Measurements from ENCODE around the gene SAMD13. TPM values are rescaled to one million over a fixed set of nuclear protein-coding genes. Genes with fewer than 3 reads are reported as not detected.

SAMD13 gene
- total and polyA plus RNA-seq, 5 donors from 2014 or later: 0.17 to 0.42 (median 0.31) TPM; not detected in 2

GRCh38 chr1:84259989-84260388 lies 41.5 kb upstream of the SAMD13 start:
- Histone ChIP-seq H3K27me3 (ENCODE audit: control insufficient read depth, insufficient read depth, low read length) (no peaks in the 10 kb centered on the region), H3K27ac (ENCODE audit: insufficient read depth, low read length, poor library complexity, severe bottlenecking) (no peak overlapping the region), H3K4me1 (ENCODE audit: control insufficient read depth, insufficient read depth, low read length, poor library complexity, severe bottlenecking) (no peaks in the 10 kb centered on the region), H3K9me3 (ENCODE audit: control insufficient read depth in 2 of 2, low read length in 2 of 2) (no peaks in the 10 kb centered on the region), H3K36me3 (ENCODE audit: control insufficient read depth, insufficient read depth, low read length) (no peaks in the 10 kb centered on the region), H3K4me3 (ENCODE audit: low read depth, low read length) (no peak overlapping the region)
- peaks cover 0 to 5% (median 0%) of the 10 kb centered on the region in 7 donors for H3K9me3 Mint-ChIP-seq
- H3K36me3 Mint-ChIP-seq: no peaks in the 10 kb centered on the region
- no peak overlapping the region for H3K27ac Mint-ChIP-seq
- DNase-seq: no peak
- ATAC-seq (ENCODE audit: low read depth in 2 of 2): no peak
- peaks cover 0 to 1% (median 0%) of the 10 kb centered on the region in 4 donors for H3K4me1 Mint-ChIP-seq
- no peaks in the 10 kb centered on the region for H3K27me3 Mint-ChIP-seq
- no peak overlapping the region for H3K4me3 Mint-ChIP-seq

DNA sequence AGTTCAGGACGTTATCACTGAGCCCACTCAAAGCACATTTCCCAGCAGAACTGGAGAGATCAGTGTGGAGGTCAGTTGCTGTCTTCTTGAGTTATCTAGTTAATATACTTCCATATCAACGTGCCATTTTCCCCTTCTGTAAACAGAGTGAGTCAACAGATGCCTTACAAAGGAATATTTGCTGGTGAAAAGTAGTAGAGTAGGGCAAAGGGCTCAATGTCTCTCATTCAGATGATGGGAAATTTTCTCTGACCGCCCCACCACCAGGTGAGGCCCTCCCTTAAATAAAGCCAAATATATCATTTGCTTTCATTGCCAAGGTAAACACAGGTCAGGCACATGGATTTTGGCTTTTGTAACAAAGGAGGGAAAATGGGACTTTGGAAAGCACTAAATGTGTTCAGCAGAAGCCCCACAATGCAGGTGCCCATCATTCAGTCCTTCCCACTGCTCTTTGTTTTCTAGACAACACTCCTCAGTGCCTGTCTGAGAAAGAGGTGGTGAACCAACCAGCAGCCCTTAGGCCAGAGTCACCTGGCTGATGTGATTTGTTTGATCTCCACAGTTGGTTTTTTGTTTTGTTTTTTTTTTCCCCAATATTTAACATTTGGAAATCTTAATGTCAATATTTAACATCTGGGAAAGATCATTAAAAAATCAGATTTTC lies 40.5 kb upstream of the SAMD13 start:
- no peak overlapping the region for H3K27ac Mint-ChIP-seq
- no peaks in the 10 kb centered on the region for H3K9me3 ChIP-seq (ENCODE audit: control insufficient read depth in 2 of 2, low read length in 2 of 2)
- DNase-seq: no peak
- peaks cover 0 to 5% (median 0%) of the 10 kb centered on the region in 7 donors for H3K9me3 Mint-ChIP-seq
- ATAC-seq (ENCODE audit: low read depth in 2 of 2): no peak
- no peaks in the 10 kb centered on the region for H3K27me3 ChIP-seq (ENCODE audit: control insufficient read depth, insufficient read depth, low read length)
- H3K4me3 Mint-ChIP-seq: no peak overlapping the region
- H3K4me1 Mint-ChIP-seq: peaks cover 0 to 1% (median 0%) of the 10 kb centered on the region in 4 donors
- no peaks in the 10 kb centered on the region for H3K27me3 Mint-ChIP-seq
- no peaks in the 10 kb centered on the region for H3K36me3 Mint-ChIP-seq
- no peaks in the 10 kb centered on the region for H3K36me3 ChIP-seq (ENCODE audit: control insufficient read depth, insufficient read depth, low read length)
- no peak overlapping the region for H3K4me3 ChIP-seq (ENCODE audit: low read depth, low read length)
- H3K27ac ChIP-seq (ENCODE audit: insufficient read depth, low read length, poor library complexity, severe bottlenecking): no peak overlapping the region
- H3K4me1 ChIP-seq (ENCODE audit: control insufficient read depth, insufficient read depth, low read length, poor library complexity, severe bottlenecking): no peaks in the 10 kb centered on the region

DNA sequence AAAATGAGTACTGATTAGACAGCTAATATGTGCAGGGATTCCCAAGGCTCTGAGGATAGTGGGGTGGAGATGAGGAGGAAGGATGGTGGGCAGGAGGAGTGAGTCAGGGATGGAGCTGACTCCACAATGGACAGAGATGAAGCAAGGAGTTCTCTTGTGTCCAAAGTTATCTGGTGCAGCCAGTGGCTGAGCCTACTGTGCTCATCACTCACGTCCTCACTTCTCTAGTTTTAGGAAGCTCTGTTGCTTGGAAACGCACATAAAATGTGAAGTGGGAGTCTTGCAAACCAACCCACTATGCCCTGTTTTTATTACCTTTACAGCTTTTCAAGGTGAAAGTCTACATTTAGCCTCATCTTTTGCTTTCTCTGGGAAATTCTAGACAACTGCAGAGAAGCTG lies 36.5 kb upstream of the SAMD13 start:
- Histone ChIP-seq H3K27me3 (ENCODE audit: control insufficient read depth, insufficient read depth, low read length) (peaks cover 2% of the 10 kb centered on the region), H3K27ac (ENCODE audit: insufficient read depth, low read length, poor library complexity, severe bottlenecking) (no peak overlapping the region), H3K4me3 (ENCODE audit: low read depth, low read length) (no peak overlapping the region), H3K36me3 (ENCODE audit: control insufficient read depth, insufficient read depth, low read length) (no peaks in the 10 kb centered on the region), H3K9me3 (ENCODE audit: control insufficient read depth in 2 of 2, low read length in 2 of 2) (no peaks in the 10 kb centered on the region), H3K4me1 (ENCODE audit: control insufficient read depth, insufficient read depth, low read length, poor library complexity, severe bottlenecking) (no peaks in the 10 kb centered on the region)
- Mint-ChIP-seq H3K36me3 (no peaks in the 10 kb centered on the region), H3K27ac (no peak overlapping the region), H3K4me3 (no peak overlapping the region), H3K4me1 (no peaks in the 10 kb centered on the region), H3K9me3 (peaks cover 0 to 3% (median 0%) of the 10 kb centered on the region in 7 donors), H3K27me3 (no peaks in the 10 kb centered on the region)
- DNase-seq: no peak
- no peak for ATAC-seq (ENCODE audit: low read depth in 2 of 2)

DNA sequence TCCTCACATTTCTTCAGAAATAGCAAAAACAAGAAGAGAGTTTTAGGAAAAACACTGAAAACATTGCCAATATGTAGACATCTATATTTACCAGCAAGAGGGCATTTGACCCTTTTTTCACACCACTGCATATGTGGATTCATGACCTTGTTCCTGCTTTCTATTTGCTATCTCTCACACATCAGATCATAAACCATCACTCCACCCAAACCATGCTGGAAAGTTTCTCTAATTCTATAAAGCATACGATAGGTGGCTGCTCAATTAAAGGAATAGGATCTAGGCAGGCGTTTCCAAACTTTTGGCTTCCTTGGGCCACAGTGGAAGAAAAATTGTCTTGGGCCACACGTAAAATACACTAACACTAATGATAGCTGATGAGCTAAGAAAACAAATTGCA lies 35.6 kb upstream of the SAMD13 start:
- H3K27me3 Mint-ChIP-seq: no peaks in the 10 kb centered on the region
- no peak overlapping the region for H3K4me3 Mint-ChIP-seq
- no peak overlapping the region for H3K27ac Mint-ChIP-seq

GRCh38 chr1:84266748-84267147 lies 34.8 kb upstream of the SAMD13 start:
- H3K4me3 Mint-ChIP-seq: no peak overlapping the region
- peaks cover 0 to 3% (median 0%) of the 10 kb centered on the region in 7 donors for H3K9me3 Mint-ChIP-seq
- no peaks in the 10 kb centered on the region for H3K36me3 Mint-ChIP-seq
- H3K4me3 ChIP-seq (ENCODE audit: low read depth, low read length): no peak overlapping the region
- H3K27ac ChIP-seq (ENCODE audit: insufficient read depth, low read length, poor library complexity, severe bottlenecking): no peak overlapping the region
- ATAC-seq (ENCODE audit: low read depth in 2 of 2) (no peak), DNase-seq (no peak)
- no peaks in the 10 kb centered on the region for H3K4me1 ChIP-seq (ENCODE audit: control insufficient read depth, insufficient read depth, low read length, poor library complexity, severe bottlenecking)
- H3K27ac Mint-ChIP-seq: peak overlapping the region in 1 of 3 donors; percentile 4
- H3K4me1 Mint-ChIP-seq: peaks cover 0 to 7% (median 2%) of the 10 kb centered on the region in 4 donors
- no peaks in the 10 kb centered on the region for H3K9me3 ChIP-seq (ENCODE audit: control insufficient read depth in 2 of 2, low read length in 2 of 2)
- H3K27me3 ChIP-seq (ENCODE audit: control insufficient read depth, insufficient read depth, low read length): peaks cover 3% of the 10 kb centered on the region
- no peaks in the 10 kb centered on the region for H3K27me3 Mint-ChIP-seq
- H3K36me3 ChIP-seq (ENCODE audit: control insufficient read depth, insufficient read depth, low read length): no peaks in the 10 kb centered on the region

More for the DNA sequence above, 35.6 kb upstream of the SAMD13 start:
- Mint-ChIP-seq H3K4me1 (peaks cover 0 to under 1% (median 0%) of the 10 kb centered on the region in 4 donors), H3K9me3 (peaks cover 0 to 3% (median 0%) of the 10 kb centered on the region in 7 donors), H3K36me3 (no peaks in the 10 kb centered on the region)
- DNase-seq: no peak
- Histone ChIP-seq H3K27me3 (ENCODE audit: control insufficient read depth, insufficient read depth, low read length) (peaks cover 3% of the 10 kb centered on the region), H3K9me3 (ENCODE audit: control insufficient read depth in 2 of 2, low read length in 2 of 2) (no peaks in the 10 kb centered on the region), H3K27ac (ENCODE audit: insufficient read depth, low read length, poor library complexity, severe bottlenecking) (no peak overlapping the region), H3K4me1 (ENCODE audit: control insufficient read depth, insufficient read depth, low read length, poor library complexity, severe bottlenecking) (no peaks in the 10 kb centered on the region), H3K36me3 (ENCODE audit: control insufficient read depth, insufficient read depth, low read length) (no peaks in the 10 kb centered on the region), H3K4me3 (ENCODE audit: low read depth, low read length) (no peak overlapping the region)
- ATAC-seq (ENCODE audit: low read depth in 2 of 2): no peak

DNA sequence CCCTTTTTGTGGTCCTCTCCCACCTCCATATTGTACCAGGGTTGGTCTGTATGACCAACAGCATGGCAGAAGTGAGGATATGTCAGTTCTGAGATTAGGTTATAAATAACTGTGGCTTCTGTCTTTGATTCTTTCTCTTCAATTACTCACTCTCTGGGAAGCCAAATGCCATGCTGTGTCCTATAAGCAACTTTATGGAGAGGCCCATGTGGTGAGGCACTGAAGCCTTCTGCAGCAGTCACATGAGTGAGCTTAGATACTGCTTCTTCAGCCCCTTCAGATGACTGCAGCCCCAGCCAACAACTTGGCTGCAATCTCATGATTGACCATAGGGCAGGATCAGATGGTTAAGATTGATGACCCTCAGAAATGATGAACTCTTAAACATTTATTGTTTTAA lies 34.0 kb upstream of the SAMD13 start:
- no peak overlapping the region for H3K27ac Mint-ChIP-seq
- ATAC-seq (ENCODE audit: low read depth in 2 of 2) (no peak), DNase-seq (no peak)
- peaks cover 0 to 3% (median 0%) of the 10 kb centered on the region in 7 donors for H3K9me3 Mint-ChIP-seq
- H3K9me3 ChIP-seq (ENCODE audit: control insufficient read depth in 2 of 2, low read length in 2 of 2): no peaks in the 10 kb centered on the region
- no peak overlapping the region for H3K4me3 ChIP-seq (ENCODE audit: low read depth, low read length)
- H3K4me3 Mint-ChIP-seq: no peak overlapping the region
- H3K36me3 ChIP-seq (ENCODE audit: control insufficient read depth, insufficient read depth, low read length): no peaks in the 10 kb centered on the region
- H3K36me3 Mint-ChIP-seq: no peaks in the 10 kb centered on the region
- peaks cover 0 to 7% (median 2%) of the 10 kb centered on the region in 4 donors for H3K4me1 Mint-ChIP-seq
- H3K27ac ChIP-seq (ENCODE audit: insufficient read depth, low read length, poor library complexity, severe bottlenecking): no peak overlapping the region
- no peaks in the 10 kb centered on the region for H3K4me1 ChIP-seq (ENCODE audit: control insufficient read depth, insufficient read depth, low read length, poor library complexity, severe bottlenecking)
- H3K27me3 Mint-ChIP-seq: peaks cover 4% of the 10 kb centered on the region
- H3K27me3 ChIP-seq (ENCODE audit: control insufficient read depth, insufficient read depth, low read length): peaks cover 3% of the 10 kb centered on the region

DNA sequence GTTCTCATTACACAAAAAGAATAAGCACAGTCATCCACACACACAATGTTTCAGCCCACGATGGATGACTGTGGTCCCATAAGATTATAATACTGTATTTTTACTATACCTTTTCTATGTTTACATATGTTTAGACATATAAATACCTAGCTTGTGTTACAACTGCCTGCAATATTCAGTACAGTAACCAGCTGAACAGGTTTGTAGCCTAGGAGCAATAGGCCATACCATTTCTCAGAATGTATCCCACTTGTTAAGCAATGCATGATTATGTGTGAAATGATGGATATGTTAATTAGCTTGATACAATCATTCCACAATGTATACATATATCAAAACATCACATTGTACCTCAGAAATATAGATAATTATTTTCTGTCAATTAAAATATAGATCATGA lies 33.2 kb upstream of the SAMD13 start:
- no peaks in the 10 kb centered on the region for H3K4me1 ChIP-seq (ENCODE audit: control insufficient read depth, insufficient read depth, low read length, poor library complexity, severe bottlenecking)
- no peak for ATAC-seq (ENCODE audit: low read depth in 2 of 2)
- DNase-seq: no peak
- Mint-ChIP-seq H3K36me3 (no peaks in the 10 kb centered on the region), H3K4me3 (no peak overlapping the region), H3K27ac (no peak overlapping the region), H3K27me3 (peaks cover 5% of the 10 kb centered on the region), H3K9me3 (peaks cover 0 to 3% (median 0%) of the 10 kb centered on the region in 7 donors), H3K4me1 (peaks cover 0 to 7% (median 2%) of the 10 kb centered on the region in 4 donors)
- peaks cover 3% of the 10 kb centered on the region for H3K27me3 ChIP-seq (ENCODE audit: control insufficient read depth, insufficient read depth, low read length)
- H3K36me3 ChIP-seq (ENCODE audit: control insufficient read depth, insufficient read depth, low read length): no peaks in the 10 kb centered on the region
- no peaks in the 10 kb centered on the region for H3K9me3 ChIP-seq (ENCODE audit: control insufficient read depth in 2 of 2, low read length in 2 of 2)
- no peak overlapping the region for H3K4me3 ChIP-seq (ENCODE audit: low read depth, low read length)
- no peak overlapping the region for H3K27ac ChIP-seq (ENCODE audit: insufficient read depth, low read length, poor library complexity, severe bottlenecking)

GRCh38 chr1:84269306-84269705 lies 32.2 kb upstream of the SAMD13 start:
- no peak for ATAC-seq (ENCODE audit: low read depth in 2 of 2)
- no peaks in the 10 kb centered on the region for H3K36me3 ChIP-seq (ENCODE audit: control insufficient read depth, insufficient read depth, low read length)

More at GRCh38 chr1:84269306-84269705, 32.2 kb upstream of the SAMD13 start:
- no peak overlapping the region for H3K27ac ChIP-seq (ENCODE audit: insufficient read depth, low read length, poor library complexity, severe bottlenecking)
- H3K4me3 ChIP-seq (ENCODE audit: low read depth, low read length): no peak overlapping the region
- H3K36me3 Mint-ChIP-seq: no peaks in the 10 kb centered on the region
- peaks cover 0 to 3% (median 0%) of the 10 kb centered on the region in 7 donors for H3K9me3 Mint-ChIP-seq
- no peak overlapping the region for H3K27ac Mint-ChIP-seq
- peaks cover 3% of the 10 kb centered on the region for H3K27me3 ChIP-seq (ENCODE audit: control insufficient read depth, insufficient read depth, low read length)
- peaks cover 9% of the 10 kb centered on the region for H3K27me3 Mint-ChIP-seq
- H3K9me3 ChIP-seq (ENCODE audit: control insufficient read depth in 2 of 2, low read length in 2 of 2): no peaks in the 10 kb centered on the region
- H3K4me3 Mint-ChIP-seq: no peak overlapping the region
- peaks cover 0 to 7% (median 2%) of the 10 kb centered on the region in 4 donors for H3K4me1 Mint-ChIP-seq
- H3K4me1 ChIP-seq (ENCODE audit: control insufficient read depth, insufficient read depth, low read length, poor library complexity, severe bottlenecking): no peaks in the 10 kb centered on the region
- DNase-seq: no peak

All from CD4-positive, CD25-positive, alpha-beta regulatory T cell (primary cell).